HTERT RPE-1 (cell line): Measurements from ENCODE around the gene TLL2.

ENCODE experiments used
- in situ Hi-C: fragments of 300-500 bp; cut with MboI; formaldehyde crosslinking; loops from 4 replicates; pipeline ENCODE4 v1.14.3; 2020; ENCODE audit warnings: low sequenced_read_pairs

TLL2 gene

DNA sequence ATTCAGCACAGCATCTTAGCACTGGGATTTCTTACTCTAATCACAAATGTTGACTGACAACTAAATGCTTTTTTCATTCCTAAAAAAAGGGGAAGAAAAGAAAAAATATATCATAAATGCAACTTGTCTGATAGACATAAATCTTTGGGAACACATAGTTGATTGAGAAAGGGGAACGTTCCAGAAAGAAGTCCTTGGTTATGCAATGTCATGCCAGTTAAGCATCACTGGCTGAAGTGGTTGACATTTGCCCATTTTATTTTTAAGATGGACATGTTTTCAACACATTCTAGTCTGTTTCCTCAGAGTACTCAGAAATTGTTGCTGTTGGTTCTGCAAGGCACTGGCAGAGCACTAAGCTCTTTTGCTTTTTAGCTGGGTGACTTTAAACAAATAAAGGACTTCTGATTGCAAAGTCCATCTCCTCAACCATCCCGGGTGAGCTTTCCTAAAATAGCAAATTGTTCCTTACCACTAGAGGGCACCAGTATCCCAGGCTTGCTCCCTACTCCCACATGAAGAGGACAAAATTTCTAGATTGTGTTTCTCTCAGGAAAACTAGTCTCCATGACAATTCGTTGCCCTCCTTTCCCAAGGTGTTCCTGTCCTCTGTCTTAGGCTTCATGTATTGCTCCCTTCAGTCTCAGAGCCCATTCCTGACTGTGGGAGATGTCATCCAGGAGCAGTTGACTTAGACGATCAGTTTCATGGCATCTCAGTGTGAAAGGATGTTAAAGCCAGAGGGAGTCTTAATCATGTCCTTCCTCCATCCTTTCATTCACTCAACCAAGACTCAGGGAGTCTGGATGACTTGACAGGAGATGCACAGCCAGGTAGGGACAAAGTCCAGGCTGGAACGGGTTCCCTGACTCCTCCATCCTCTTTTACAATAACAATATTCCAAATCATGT lies 178.9 kb downstream of the TLL2 start:
- in situ Hi-C loops, result no loop called here

DNA sequence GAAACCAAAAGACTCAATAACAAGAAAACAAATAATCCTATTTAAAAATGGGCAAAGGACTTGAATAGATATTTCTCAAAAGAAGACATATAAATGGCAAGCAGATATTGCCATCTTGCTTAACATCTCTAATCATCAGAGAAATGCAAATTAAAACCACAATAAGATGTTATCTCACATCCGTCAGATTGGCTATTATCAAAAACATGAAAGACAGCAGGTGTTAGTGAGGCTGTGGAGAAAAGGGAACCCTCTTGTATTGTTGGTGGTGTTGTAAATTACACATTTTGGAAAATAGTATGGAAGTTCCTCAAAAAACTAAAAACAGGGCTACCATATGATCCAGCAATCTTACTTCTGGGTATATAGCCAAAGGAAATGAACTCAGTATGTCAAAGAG lies 180.6 kb downstream of the TLL2 start:
- in situ Hi-C loops, result no loop called here

- in situ Hi-C loops, result no loop called here
Observed at GRCh38 chr10:96327462-96327861, 186.3 kb downstream of the TLL2 start.

DNA sequence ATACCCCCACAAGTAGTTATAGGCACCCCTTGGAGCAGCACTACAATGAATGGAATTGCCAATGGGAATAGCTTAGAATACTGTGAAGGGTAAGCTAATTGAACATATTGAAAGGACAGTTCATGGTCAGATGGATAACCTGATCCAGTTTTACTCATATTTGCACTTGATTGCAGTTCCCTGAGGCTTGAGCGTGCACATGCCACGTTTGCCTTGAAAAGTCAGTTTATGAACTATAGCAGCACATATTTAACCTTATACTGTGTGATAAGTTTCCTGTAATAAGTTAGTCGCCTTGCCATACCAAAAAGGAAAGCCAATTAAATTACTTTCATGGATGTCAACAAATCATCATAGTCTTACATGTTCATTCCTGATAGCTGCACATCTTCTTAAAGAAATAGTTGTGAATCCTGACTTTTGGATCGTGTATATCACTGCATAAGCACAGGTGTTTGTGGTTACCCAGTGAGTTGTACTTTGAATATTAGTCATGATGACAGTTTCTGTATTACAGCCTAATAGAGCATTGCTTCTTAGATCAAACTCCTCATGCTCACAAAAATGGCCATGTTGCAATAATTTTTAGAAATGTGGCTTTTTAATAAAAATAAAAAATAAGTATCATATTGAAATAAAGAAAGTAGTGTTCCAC lies 187.9 kb downstream of the TLL2 start:
- in situ Hi-C loops, result no loop called here

GRCh38 chr10:96324447-96324846 lies 189.3 kb downstream of the TLL2 start:
- in situ Hi-C loops, result no loop called here

DNA sequence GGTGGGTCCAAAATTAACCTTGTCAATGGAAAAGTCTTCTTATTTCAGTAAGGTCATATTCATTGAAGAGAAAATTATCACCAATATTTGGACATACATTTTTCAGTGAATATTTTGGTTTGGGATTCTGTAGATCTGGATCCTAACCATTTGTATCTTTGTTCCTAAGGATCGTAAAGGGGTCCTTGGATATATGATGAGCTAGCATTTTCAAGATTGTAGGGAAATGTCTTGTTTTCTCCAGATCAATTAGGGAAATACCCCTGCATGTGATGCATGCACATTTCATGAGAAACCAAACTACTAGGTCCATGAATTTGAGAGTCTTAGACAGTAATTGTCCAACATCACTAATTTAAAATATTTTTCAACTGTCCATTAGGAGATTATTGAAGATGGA lies 191.5 kb downstream of the TLL2 start:
- in situ Hi-C loops, result no loop called here

DNA sequence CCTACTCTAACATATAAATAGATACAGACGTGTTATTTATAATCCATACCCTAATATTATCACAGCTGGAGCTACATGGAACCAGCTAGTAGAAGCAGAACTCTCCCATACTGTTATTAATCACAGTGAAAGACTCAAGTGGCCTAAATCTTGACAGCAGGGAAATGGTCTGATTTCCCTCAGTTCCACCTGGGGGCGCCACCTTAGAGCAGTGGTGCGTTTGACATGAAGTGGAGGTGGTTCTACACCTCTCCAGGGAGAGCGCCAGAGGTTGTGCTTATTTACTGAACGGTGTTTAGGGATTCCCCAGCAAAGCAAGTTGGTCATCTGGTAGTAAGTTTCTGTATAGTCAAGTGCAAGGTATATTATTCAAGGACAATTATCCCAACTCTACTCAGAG lies 191.9 kb downstream of the TLL2 start:
- in situ Hi-C loops, result no loop called here

DNA sequence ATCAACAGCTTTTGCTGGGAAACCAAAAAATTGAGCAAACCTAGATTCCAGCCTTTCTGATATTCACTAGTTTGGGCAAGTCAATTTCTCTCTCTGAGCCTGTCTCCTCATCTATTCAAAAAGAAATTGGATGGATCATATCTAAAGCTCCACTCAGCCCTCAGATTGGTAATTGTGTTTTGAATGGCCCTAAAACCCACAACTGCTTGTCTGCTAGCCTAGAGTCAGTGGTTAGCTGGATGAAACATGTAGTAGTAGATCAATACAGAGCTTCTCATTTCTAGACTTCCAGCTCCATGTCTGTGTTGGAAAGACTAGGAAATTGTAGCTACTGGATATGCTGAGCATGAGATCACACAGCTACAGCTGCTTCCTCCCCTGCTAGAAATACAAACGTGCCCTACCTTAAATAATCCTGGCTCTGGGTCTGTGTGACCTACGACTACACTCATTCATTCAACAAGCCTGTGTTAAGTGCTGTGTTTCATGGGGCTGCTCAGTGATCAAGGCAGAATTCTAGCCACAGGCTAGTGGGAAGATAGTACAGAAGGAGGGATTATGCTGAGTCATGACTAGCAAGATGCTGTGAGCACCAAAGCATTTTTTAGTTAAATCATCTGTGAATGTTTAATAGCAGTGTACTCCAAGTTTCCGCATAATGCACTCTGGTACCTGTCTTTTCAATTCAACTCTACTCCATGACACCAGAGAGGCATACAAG lies 193.8 kb downstream of the TLL2 start:
- in situ Hi-C loops, result no loop called here

GRCh38 chr10:96317067-96317833 lies 196.5 kb downstream of the TLL2 start:
- in situ Hi-C loops, result no loop called here
